IMR-90 (cell line): Measurements from ENCODE around the gene ZNF134. TPM values are rescaled to one million over a fixed set of nuclear protein-coding genes. Genes with fewer than 3 reads are reported as not detected.

Experiments used
- ATAC-seq: fragments of 200-7000 bp; cut with Tn5 transposase; 2 replicates; pipeline ENCODE4 v1.9.1; 2020; ENCODE audit warnings: low read depth, mild to moderate bottlenecking, moderate library complexity
- BruUV-seq: library from RNA; stranded (reverse); fragments of 400-500 nt; replicated peaks from 2 replicates; lab custom pipeline; 2021; lab: Mats Ljungman, UMichigan
- CTCF ChIA-PET: fragments of 300-600 bp; formaldehyde crosslinking; extraction: SDS; loops from one replicate; lab custom pipeline; 2021; ENCODE audit warnings: antibody characterized with exemption; lab: Yijun Ruan, JAX
- POLR2A ChIA-PET: fragments of 300-600 bp; sonication (Branson Sonifier 250); formaldehyde crosslinking; loops from one replicate; lab custom pipeline; 2022; ENCODE audit warnings: antibody characterized with exemption; ENCODE audit not compliant: unreplicated experiment; lab: Charles Lee
- DNase-seq: peaks from one replicate; pipeline ENCODE4 v3.0.0; 2013
- H2AFZ ChIP-seq: replicated peaks from 2 replicates; pipeline ENCODE3; 2013; ENCODE audit warnings: low read length, mild to moderate bottlenecking; ENCODE audit not compliant: poor library complexity
- H2AK5ac ChIP-seq: 2 replicates; pipeline ENCODE4 v1.6.1; 2013; ENCODE audit warnings: low read depth, low read length, inconsistent platforms
- H2AK9ac ChIP-seq: replicated peaks from 2 replicates; pipeline ENCODE3; 2013; ENCODE audit warnings: mild to moderate bottlenecking, low read depth, low read length, moderate library complexity; ENCODE audit not compliant: poor library complexity
- H2BK120ac ChIP-seq: 2 replicates; pipeline ENCODE4 v1.6.1; 2013; ENCODE audit warnings: low read depth, low read length, inconsistent platforms
- H2BK15ac ChIP-seq: 3 replicates; pipeline ENCODE4 v1.6.1; 2013; ENCODE audit warnings: low read depth, low read length, inconsistent platforms
- H2BK20ac ChIP-seq: 2 replicates; pipeline ENCODE4 v1.6.1; 2013; ENCODE audit warnings: low read depth, mild to moderate bottlenecking, inconsistent platforms, low read length, moderate library complexity
- H2BK5ac ChIP-seq: 2 replicates; pipeline ENCODE4 v1.6.1; 2013; ENCODE audit warnings: mild to moderate bottlenecking, low read depth, low read length, inconsistent platforms; ENCODE audit not compliant: poor library complexity, severe bottlenecking
- H3K14ac ChIP-seq: replicated peaks from 2 replicates; pipeline ENCODE4 v1.6.1; 2013; ENCODE audit warnings: low read depth, low read length, inconsistent platforms
- H3K18ac ChIP-seq: 2 replicates; pipeline ENCODE4 v1.6.1; 2013; ENCODE audit warnings: low read depth, low read length, control low read depth
- H3K23ac ChIP-seq: 2 replicates; pipeline ENCODE4 v1.6.1; 2013; ENCODE audit warnings: low read depth, low read length, inconsistent platforms
- H3K27ac ChIP-seq: 2 replicates; pipeline ENCODE4 v1.5.1; 2013; ENCODE audit warnings: mild to moderate bottlenecking, control low read depth, low read length; ENCODE audit not compliant: insufficient read depth
- H3K27me3 ChIP-seq: 2 replicates; pipeline ENCODE4 v1.6.1; 2013; ENCODE audit warnings: low read length; ENCODE audit not compliant: control insufficient read depth, insufficient read depth
- H3K36me3 ChIP-seq: 2 replicates; pipeline ENCODE4 v1.6.1; 2013; ENCODE audit warnings: low read length, mixed read lengths; ENCODE audit not compliant: control insufficient read depth, insufficient read depth
- H3K4ac ChIP-seq: 2 replicates; pipeline ENCODE4 v1.6.1; 2013; ENCODE audit warnings: low read depth, low read length, inconsistent platforms
- H3K4me1 ChIP-seq: 2 replicates; pipeline ENCODE4 v1.6.1; 2013; ENCODE audit warnings: low read length, mixed read lengths; ENCODE audit not compliant: control insufficient read depth, insufficient read depth
- H3K4me2 ChIP-seq: 2 replicates; pipeline ENCODE4 v1.6.1; 2013; ENCODE audit warnings: low read depth, mild to moderate bottlenecking, control low read depth, low read length, moderate library complexity
- H3K4me3 ChIP-seq: 2 replicates; pipeline ENCODE4 v1.5.1; 2013; ENCODE audit warnings: low read depth, mild to moderate bottlenecking, control low read depth, low read length, moderate library complexity; ENCODE audit not compliant: insufficient read depth
- H3K56ac ChIP-seq: 2 replicates; pipeline ENCODE4 v1.6.1; 2013; ENCODE audit warnings: low read length, inconsistent platforms; ENCODE audit not compliant: insufficient read depth; ENCODE audit errors: extremely low read depth
- H3K79me1 ChIP-seq, 2 experiments: 2 replicates each; pipeline ENCODE4 v1.6.1; 2013; ENCODE audit warnings: low read length in 2 of 2, inconsistent platforms in 1 of 2, low read depth in 1 of 2
- H3K9ac ChIP-seq: 2 replicates; pipeline ENCODE4 v1.6.1; 2013; ENCODE audit warnings: low read depth, low read length, control low read depth
- H3K9me1 ChIP-seq: 2 replicates; pipeline ENCODE4 v1.6.1; 2013; ENCODE audit warnings: low read length, inconsistent platforms; ENCODE audit not compliant: insufficient read depth
- H3K9me3 ChIP-seq: 2 replicates; pipeline ENCODE4 v1.6.1; 2013; ENCODE audit warnings: low read length; ENCODE audit not compliant: control insufficient read depth, insufficient read depth
- H4K20me1 ChIP-seq: 2 replicates; pipeline ENCODE4 v1.6.1; 2013; ENCODE audit warnings: low read length, inconsistent platforms; ENCODE audit not compliant: insufficient read depth
- H4K5ac ChIP-seq: 2 replicates; pipeline ENCODE4 v1.6.1; 2013; ENCODE audit warnings: mild to moderate bottlenecking, low read depth, low read length, control low read depth
- H4K8ac ChIP-seq, 2 experiments: 2 replicates each; pipeline ENCODE4 v1.6.1; 2013; ENCODE audit warnings: low read depth in 2 of 2, low read length in 2 of 2, control low read depth in 1 of 2, inconsistent platforms in 1 of 2
- H4K91ac ChIP-seq: 2 replicates; pipeline ENCODE4 v1.6.1; 2013; ENCODE audit warnings: low read depth, low read length, inconsistent platforms; ENCODE audit not compliant: insufficient read depth
- BHLHE40 ChIP-seq: fragments of 150-350 bp; IDR thresholded peaks from 2 replicates; pipeline ENCODE4 v1.6.1; 2016; ENCODE audit warnings: mild to moderate bottlenecking, low read depth, low read length
- CEBPB ChIP-seq: IDR thresholded peaks from 2 replicates; pipeline ENCODE4 v1.6.1; 2012; ENCODE audit warnings: low read depth, low read length, improper control_type of control experiment
- CHD1 ChIP-seq: IDR thresholded peaks from 2 replicates; pipeline ENCODE4 v1.6.1; 2012; ENCODE audit warnings: low read depth, low read length, improper control_type of control experiment
- FOS ChIP-seq: fragments of 150-350 bp; IDR thresholded peaks from 2 replicates; pipeline ENCODE4 v1.6.1; 2016; ENCODE audit warnings: low read depth, low read length
- MAZ ChIP-seq: IDR thresholded peaks from 2 replicates; pipeline ENCODE4 v1.6.1; 2012; ENCODE audit warnings: low read depth, mild to moderate bottlenecking, low read length, improper control_type of control experiment, moderate library complexity, borderline replicate concordance
- MXI1 ChIP-seq: IDR thresholded peaks from 2 replicates; pipeline ENCODE4 v1.6.1; 2012; ENCODE audit warnings: low read depth, mild to moderate bottlenecking, low read length, moderate library complexity, borderline replicate concordance
- NFE2L2 ChIP-seq: fragments of 150-350 bp; IDR thresholded peaks from 2 replicates; pipeline ENCODE4 v1.6.1; 2016; ENCODE audit warnings: low read depth, mild to moderate bottlenecking, low read length
- POLR2A ChIP-seq: IDR thresholded peaks from 2 replicates; pipeline ENCODE4 v1.6.1; 2012; ENCODE audit warnings: mild to moderate bottlenecking, low read depth, low read length
- RCOR1 ChIP-seq: IDR thresholded peaks from 2 replicates; pipeline ENCODE4 v1.6.1; 2012; ENCODE audit warnings: mild to moderate bottlenecking, low read length, improper control_type of control experiment; ENCODE audit not compliant: insufficient replicate concordance
- WGBS, 2 experiments: methylation state at CpG; one replicate each; pipeline versions ENCODE4 v1.1.5 to v1.1.7; 2013; ENCODE audit warnings: missing lambda C conversion rate in 2 of 2; ENCODE audit not compliant: insufficient read length in 1 of 2; ENCODE audit errors: extremely low coverage in 2 of 2; 5-methylcytosine and 5-hydroxymethylcytosine counted together
- dilution Hi-C: fragments of 300-500 bp; cut with HindIII; formaldehyde crosslinking; loops from one replicate; pipeline ENCODE4 v1.14.3; 2018; ENCODE audit warnings: low sequenced_read_pairs; ENCODE audit not compliant: unreplicated experiment
- in situ Hi-C: fragments of 300-500 bp; cut with MboI; formaldehyde crosslinking; loops from 3 replicates; pipeline ENCODE4 v1.14.3; 2019; ENCODE audit warnings: low sequenced_read_pairs, inconsistent platforms, mixed read lengths
- intact Hi-C: fragments of 100-400 bp; cut with micrococcal nuclease; formaldehyde crosslinking; loops from 2 replicates; pipeline ENCODE4 v1.10.0; 2022
- polyA plus RNA-seq, 3 experiments: library from polyadenylated mRNA; depleted of rRNA; stranded (reverse); fragments of >200 nt; gene quantifications; 2 replicates each; pipeline ENCODE4 v1.2.3, GENCODE V29; 2012; ENCODE audit warnings: low replicate concordance in 1 of 3
- total RNA-seq: library from RNA; depleted of rRNA; stranded (reverse); fragments of >200 nt; gene quantifications from 2 replicates; pipeline ENCODE4 v1.2.3, GENCODE V29; 2012
- TF ChIP-seq, protein P1 (sequence below): fragments of 150-350 bp; IDR thresholded peaks from 2 replicates; pipeline ENCODE4 v1.6.1; 2016; ENCODE audit warnings: low read depth, mild to moderate bottlenecking, low read length, moderate library complexity, borderline replicate concordance
- TF ChIP-seq, protein P2 (sequence below): conservative IDR thresholded peaks from 2 replicates; pipeline ENCODE4 v1.5.1; 2012; ENCODE audit warnings: mild to moderate bottlenecking, low read depth, low read length, improper control_type of control experiment
- TF ChIP-seq, protein P3 (sequence below): fragments of 150-350 bp; IDR thresholded peaks from 2 replicates; pipeline ENCODE4 v1.6.1; 2017; ENCODE audit warnings: mild to moderate bottlenecking, antibody characterized with exemption, low read length, low read depth

ZNF134 gene
- total and polyA plus RNA-seq, 2 of the 4 experiments (the other 2 are of a cell fraction): 6.2 to 31.0 TPM

DNA sequence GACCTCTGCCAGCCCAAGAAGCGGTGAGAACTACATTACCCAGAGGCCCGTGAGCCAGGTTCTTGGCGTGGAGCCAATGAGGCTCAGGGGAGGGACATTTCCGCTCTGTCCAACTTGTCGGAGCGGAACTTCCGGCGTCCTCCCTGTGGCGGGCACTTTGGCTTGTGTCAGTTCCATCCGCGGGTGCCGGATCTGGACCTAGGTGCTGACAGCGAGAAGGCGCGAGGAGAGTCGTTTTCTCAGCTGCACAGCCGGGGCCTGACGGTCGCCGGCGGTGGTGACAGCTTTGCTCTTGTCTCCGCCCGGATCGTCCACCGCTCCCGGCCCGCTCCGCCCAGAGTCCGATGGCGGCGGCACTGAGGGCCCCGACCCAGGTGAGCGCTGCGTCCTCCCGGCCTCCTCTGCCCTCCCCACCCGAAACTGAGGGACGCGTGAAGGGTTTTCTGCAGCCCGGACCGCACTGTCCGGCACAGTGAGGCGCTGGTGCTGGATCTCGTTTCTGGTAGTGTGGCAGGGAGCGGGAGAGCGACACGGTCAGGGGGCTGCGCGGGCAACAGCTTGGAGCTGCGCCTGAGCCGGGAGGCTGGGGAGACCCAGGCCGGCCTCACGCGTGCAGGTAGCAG, 14.2 kb upstream of the ZNF134 start, which contains the start of gene ZNF530:
Gene ZNF530, plus strand, starts transcription at position 125 of the 623 bp plus-strand sequence. CDS start 4,461 bp downstream, outside the sequence.
- H3K4me1 ChIP-seq: no peaks in the 10 kb centered on the region
- no peaks in the 10 kb centered on the region for H4K20me1 ChIP-seq
- intact Hi-C loops (no loop called here), in situ Hi-C loops (no loop called here), dilution Hi-C loops (no loop called here)
- no TSS peak for BruUV-seq
- 0 out of 2 replicates have a peak within 1 kb of the TSS, but pooled peaks have one; percentile 25 for H3K23ac ChIP-seq
- CTCF ChIA-PET: no interaction called here
- H3K18ac ChIP-seq: no peak within 1 kb of the TSS
- POLR2A ChIA-PET: no interaction called here
- no peak within 1 kb of the TSS for H2BK15ac ChIP-seq
- H3K27me3 ChIP-seq: no peaks in the 10 kb centered on the region
- no peaks in the 10 kb centered on the region; the same call in 1 of the 2 replicates for H3K9me3 ChIP-seq
- H3K79me1 ChIP-seq: peaks cover 17 to 23% of the 10 kb centered on the region in 2 experiments
- H4K5ac ChIP-seq: peak within 1 kb of the TSS; percentile 78
- H3K36me3 ChIP-seq: peaks cover 2% of the 10 kb centered on the region; the same call in 1 of the 2 replicates
- no peaks in the 10 kb centered on the region for H3K9me1 ChIP-seq
- peak within 1 kb of the TSS; percentile 55 for H2AK9ac ChIP-seq
- peak within 1 kb of the TSS; percentile 13; the same call in 1 of the 2 replicates for H3K27ac ChIP-seq
- H2BK120ac ChIP-seq: no peak within 1 kb of the TSS
- TF ChIP-seq, protein P1, sequence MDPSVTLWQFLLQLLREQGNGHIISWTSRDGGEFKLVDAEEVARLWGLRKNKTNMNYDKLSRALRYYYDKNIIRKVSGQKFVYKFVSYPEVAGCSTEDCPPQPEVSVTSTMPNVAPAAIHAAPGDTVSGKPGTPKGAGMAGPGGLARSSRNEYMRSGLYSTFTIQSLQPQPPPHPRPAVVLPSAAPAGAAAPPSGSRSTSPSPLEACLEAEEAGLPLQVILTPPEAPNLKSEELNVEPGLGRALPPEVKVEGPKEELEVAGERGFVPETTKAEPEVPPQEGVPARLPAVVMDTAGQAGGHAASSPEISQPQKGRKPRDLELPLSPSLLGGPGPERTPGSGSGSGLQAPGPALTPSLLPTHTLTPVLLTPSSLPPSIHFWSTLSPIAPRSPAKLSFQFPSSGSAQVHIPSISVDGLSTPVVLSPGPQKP: no peak
- TF ChIP-seq MAZ: peak; percentile 97
- TF ChIP-seq POLR2A: no peak
- no peak for TF ChIP-seq BHLHE40
- no peak for TF ChIP-seq CHD1
- no peak for TF ChIP-seq CEBPB
- no peak for TF ChIP-seq RCOR1
- no peak for TF ChIP-seq FOS
- peak; percentile 56; the same call in 1 of the 2 replicates for TF ChIP-seq MXI1
- TF ChIP-seq, protein P2, sequence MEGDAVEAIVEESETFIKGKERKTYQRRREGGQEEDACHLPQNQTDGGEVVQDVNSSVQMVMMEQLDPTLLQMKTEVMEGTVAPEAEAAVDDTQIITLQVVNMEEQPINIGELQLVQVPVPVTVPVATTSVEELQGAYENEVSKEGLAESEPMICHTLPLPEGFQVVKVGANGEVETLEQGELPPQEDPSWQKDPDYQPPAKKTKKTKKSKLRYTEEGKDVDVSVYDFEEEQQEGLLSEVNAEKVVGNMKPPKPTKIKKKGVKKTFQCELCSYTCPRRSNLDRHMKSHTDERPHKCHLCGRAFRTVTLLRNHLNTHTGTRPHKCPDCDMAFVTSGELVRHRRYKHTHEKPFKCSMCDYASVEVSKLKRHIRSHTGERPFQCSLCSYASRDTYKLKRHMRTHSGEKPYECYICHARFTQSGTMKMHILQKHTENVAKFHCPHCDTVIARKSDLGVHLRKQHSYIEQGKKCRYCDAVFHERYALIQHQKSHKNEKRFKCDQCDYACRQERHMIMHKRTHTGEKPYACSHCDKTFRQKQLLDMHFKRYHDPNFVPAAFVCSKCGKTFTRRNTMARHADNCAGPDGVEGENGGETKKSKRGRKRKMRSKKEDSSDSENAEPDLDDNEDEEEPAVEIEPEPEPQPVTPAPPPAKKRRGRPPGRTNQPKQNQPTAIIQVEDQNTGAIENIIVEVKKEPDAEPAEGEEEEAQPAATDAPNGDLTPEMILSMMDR: no peak
- no peak for TF ChIP-seq NFE2L2
- TF ChIP-seq, protein P3, sequence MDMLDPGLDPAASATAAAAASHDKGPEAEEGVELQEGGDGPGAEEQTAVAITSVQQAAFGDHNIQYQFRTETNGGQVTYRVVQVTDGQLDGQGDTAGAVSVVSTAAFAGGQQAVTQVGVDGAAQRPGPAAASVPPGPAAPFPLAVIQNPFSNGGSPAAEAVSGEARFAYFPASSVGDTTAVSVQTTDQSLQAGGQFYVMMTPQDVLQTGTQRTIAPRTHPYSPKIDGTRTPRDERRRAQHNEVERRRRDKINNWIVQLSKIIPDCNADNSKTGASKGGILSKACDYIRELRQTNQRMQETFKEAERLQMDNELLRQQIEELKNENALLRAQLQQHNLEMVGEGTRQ: no peak
- ATAC-seq: peak; percentile 98
- no peak within 1 kb of the TSS for H2BK20ac ChIP-seq
- WGBS, 2 experiments: 0% methylated on average over 35 of the region's 53 CpGs; no CpG with 5 or more reads in 1 of the 2 experiments
- H2AFZ ChIP-seq: peak within 1 kb of the TSS; percentile 98
- H2BK5ac ChIP-seq: no peak within 1 kb of the TSS
- DNase-seq: peak; percentile 91
- no peak within 1 kb of the TSS; the same call in 1 of the 2 replicates for H4K91ac ChIP-seq
- no peak within 1 kb of the TSS for H3K14ac ChIP-seq
- no peak within 1 kb of the TSS for H3K4ac ChIP-seq
- H3K56ac ChIP-seq: no peak within 1 kb of the TSS
- peak within 1 kb of the TSS; percentile 75 for H3K4me3 ChIP-seq
- peak within 1 kb of the TSS; percentile 82 for H3K4me2 ChIP-seq
- peak within 1 kb of the TSS; percentile 55 for H3K9ac ChIP-seq
- peak within 1 kb of the TSS; percentile 40 to 79 for H4K8ac ChIP-seq
- no peak within 1 kb of the TSS for H2AK5ac ChIP-seq
